ENCODE results near the gene SUGCT. TPM values are rescaled to one million over a fixed set of nuclear protein-coding genes. Genes with fewer than 3 reads are reported as not detected.

The SUGCT gene
- total and polyA plus RNA-seq, 2 of the 13 experiments (the other 11 are each of a cell fraction or from before 2014, with no cell fraction given), result 10.1 to 22.2 TPM

DNA sequence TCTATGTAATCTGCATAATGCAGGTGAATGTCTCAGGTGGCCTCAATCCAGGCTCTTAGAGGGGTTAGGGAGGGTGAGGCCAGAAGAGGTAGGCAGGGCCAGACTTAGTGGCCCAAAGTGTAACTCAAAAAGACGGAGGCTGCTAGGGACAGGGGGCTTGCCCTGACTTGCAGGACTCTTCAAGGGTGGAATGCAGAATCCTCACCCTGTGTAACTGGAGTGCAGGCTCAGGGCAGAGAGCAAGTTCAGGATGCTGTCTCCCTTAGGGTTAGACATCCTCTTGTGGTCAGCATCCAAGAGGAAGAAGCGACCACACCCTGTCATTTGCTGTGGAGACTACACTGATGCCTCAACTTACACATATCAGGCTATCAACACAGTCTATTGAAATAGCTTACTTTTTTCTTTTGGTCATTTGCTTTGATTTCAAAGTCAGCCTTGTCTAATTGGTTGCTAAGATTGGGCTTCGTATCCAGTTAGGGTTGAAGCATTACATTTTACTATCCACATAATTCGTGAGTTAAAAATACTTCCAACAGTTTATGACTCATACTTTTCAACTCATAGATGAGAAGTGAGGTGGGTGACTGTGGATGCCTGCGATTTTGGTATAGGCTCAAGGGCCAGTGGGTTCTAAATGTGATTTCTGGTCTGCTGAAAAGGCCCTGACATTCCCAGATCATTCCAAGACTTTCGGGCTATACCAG is 563.6 kb downstream of the SUGCT start:
- no TSS peak for BruUV-seq (replicated peaks)
- Histone ChIP-seq H3K27ac (ENCODE audit: extremely low read length, insufficient read depth, low read length) (no peak overlapping the region), H3K27me3 (ENCODE audit: control insufficient read depth in 1 of 2, insufficient read depth in 2 of 2, low read length in 2 of 2) (no peaks in the 10 kb centered on the region), H3K4me1 (ENCODE audit: insufficient read depth, low read length) (no peaks in the 10 kb centered on the region), H3K4me2 (ENCODE audit: low read depth, low read length) (no peak overlapping the region), H3K9me3 (ENCODE audit: low read length) (no peaks in the 10 kb centered on the region), H2AFZ (ENCODE audit: low read length) (no peak overlapping the region), H3K9ac (ENCODE audit: insufficient read depth, low read depth, low read length) (no peak overlapping the region), H3K36me3 (replicated peaks in 1 of 2; ENCODE audit: control insufficient read depth in 1 of 2, insufficient read depth in 2 of 2, low read length in 2 of 2) (no peaks in the 10 kb centered on the region), H4K20me1 (ENCODE audit: insufficient read depth, low read length) (no peaks in the 10 kb centered on the region), H3K79me2 (ENCODE audit: insufficient read depth, low read length) (no peaks in the 10 kb centered on the region), H3K4me3 (replicated peaks in 1 of 3; ENCODE audit: insufficient read depth in 1 of 3, low read depth in 2 of 3, low read length in 3 of 3) (no peak overlapping the region)
- CTCF ChIA-PET (ENCODE audit: low intra/inter-chr PET ratio, low total read pairs), result no interaction called here
- DNase-seq (ENCODE audit: low spot score), result no peak
- in situ Hi-C loops (cut with HindIII; ENCODE audit: extremely low pct_ligation_motif_present, low pct_unique_long_range_greater_than_20kb), result no loop called here
- intact Hi-C loops (cut with micrococcal nuclease; ENCODE audit: unreplicated experiment), result no loop called here
- FAIRE-seq, result no peak
- 89% methylated on average over 6 of the region's 6 CpGs for WGBS (ENCODE audit: low lambda C conversion rate)
- no peak for ATAC-seq
- POLR2A ChIA-PET, result no interaction called here
- TF ChIP-seq IRX3 (CRISPR knock-in tag; IDR thresholded peaks at IDR 0.05; ENCODE audit: borderline replicate concordance, low read depth), result no peak
- TF ChIP-seq, protein P1, sequence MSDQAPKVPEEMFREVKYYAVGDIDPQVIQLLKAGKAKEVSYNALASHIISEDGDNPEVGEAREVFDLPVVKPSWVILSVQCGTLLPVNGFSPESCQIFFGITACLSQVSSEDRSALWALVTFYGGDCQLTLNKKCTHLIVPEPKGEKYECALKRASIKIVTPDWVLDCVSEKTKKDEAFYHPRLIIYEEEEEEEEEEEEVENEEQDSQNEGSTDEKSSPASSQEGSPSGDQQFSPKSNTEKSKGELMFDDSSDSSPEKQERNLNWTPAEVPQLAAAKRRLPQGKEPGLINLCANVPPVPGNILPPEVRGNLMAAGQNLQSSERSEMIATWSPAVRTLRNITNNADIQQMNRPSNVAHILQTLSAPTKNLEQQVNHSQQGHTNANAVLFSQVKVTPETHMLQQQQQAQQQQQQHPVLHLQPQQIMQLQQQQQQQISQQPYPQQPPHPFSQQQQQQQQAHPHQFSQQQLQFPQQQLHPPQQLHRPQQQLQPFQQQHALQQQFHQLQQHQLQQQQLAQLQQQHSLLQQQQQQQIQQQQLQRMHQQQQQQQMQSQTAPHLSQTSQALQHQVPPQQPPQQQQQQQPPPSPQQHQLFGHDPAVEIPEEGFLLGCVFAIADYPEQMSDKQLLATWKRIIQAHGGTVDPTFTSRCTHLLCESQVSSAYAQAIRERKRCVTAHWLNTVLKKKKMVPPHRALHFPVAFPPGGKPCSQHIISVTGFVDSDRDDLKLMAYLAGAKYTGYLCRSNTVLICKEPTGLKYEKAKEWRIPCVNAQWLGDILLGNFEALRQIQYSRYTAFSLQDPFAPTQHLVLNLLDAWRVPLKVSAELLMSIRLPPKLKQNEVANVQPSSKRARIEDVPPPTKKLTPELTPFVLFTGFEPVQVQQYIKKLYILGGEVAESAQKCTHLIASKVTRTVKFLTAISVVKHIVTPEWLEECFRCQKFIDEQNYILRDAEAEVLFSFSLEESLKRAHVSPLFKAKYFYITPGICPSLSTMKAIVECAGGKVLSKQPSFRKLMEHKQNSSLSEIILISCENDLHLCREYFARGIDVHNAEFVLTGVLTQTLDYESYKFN (CRISPR knock-in tag; conservative IDR thresholded peaks at IDR 0.05), result no peak
- no peak for TF ChIP-seq NFIB (CRISPR knock-in tag; IDR thresholded peaks at IDR 0.05; ENCODE audit: borderline replicate concordance)
- TF ChIP-seq, protein P2, sequence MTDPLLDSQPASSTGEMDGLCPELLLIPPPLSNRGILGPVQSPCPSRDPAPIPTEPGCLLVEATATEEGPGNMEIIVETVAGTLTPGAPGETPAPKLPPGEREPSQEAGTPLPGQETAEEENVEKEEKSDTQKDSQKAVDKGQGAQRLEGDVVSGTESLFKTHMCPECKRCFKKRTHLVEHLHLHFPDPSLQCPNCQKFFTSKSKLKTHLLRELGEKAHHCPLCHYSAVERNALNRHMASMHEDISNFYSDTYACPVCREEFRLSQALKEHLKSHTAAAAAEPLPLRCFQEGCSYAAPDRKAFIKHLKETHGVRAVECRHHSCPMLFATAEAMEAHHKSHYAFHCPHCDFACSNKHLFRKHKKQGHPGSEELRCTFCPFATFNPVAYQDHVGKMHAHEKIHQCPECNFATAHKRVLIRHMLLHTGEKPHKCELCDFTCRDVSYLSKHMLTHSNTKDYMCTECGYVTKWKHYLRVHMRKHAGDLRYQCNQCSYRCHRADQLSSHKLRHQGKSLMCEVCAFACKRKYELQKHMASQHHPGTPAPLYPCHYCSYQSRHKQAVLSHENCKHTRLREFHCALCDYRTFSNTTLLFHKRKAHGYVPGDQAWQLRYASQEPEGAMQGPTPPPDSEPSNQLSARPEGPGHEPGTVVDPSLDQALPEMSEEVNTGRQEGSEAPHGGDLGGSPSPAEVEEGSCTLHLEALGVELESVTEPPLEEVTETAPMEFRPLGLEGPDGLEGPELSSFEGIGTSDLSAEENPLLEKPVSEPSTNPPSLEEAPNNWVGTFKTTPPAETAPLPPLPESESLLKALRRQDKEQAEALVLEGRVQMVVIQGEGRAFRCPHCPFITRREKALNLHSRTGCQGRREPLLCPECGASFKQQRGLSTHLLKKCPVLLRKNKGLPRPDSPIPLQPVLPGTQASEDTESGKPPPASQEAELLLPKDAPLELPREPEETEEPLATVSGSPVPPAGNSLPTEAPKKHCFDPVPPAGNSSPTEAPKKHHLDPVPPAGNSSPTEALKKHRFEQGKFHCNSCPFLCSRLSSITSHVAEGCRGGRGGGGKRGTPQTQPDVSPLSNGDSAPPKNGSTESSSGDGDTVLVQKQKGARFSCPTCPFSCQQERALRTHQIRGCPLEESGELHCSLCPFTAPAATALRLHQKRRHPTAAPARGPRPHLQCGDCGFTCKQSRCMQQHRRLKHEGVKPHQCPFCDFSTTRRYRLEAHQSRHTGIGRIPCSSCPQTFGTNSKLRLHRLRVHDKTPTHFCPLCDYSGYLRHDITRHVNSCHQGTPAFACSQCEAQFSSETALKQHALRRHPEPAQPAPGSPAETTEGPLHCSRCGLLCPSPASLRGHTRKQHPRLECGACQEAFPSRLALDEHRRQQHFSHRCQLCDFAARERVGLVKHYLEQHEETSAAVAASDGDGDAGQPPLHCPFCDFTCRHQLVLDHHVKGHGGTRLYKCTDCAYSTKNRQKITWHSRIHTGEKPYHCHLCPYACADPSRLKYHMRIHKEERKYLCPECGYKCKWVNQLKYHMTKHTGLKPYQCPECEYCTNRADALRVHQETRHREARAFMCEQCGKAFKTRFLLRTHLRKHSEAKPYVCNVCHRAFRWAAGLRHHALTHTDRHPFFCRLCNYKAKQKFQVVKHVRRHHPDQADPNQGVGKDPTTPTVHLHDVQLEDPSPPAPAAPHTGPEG (CRISPR knock-in tag; IDR thresholded peaks at IDR 0.05), result no peak
- TF ChIP-seq MED1 (CRISPR knock-in tag; IDR thresholded peaks at IDR 0.05), result no peak
- no peak for TF ChIP-seq EEA1 (CRISPR knock-in tag; IDR thresholded peaks at IDR 0.05; ENCODE audit: borderline replicate concordance)
- TF ChIP-seq FLYWCH1 (CRISPR knock-in tag; IDR thresholded peaks at IDR 0.05), result no peak
- no peak for TF ChIP-seq ATM (IDR thresholded peaks at IDR 0.05; ENCODE audit: borderline replicate concordance)
- TF ChIP-seq FOXA3 (CRISPR knock-in tag; IDR thresholded peaks at IDR 0.05), result no peak
